ENCODE results near the gene CDK5. TPM values are rescaled to one million over a fixed set of nuclear protein-coding genes. Genes with fewer than 3 reads are reported as not detected.

Gene CDK5
- total and polyA plus RNA-seq, 2 of the 13 experiments (the other 11 are each of a cell fraction or from before 2014, with no cell fraction given) = 16.4 to 21.3 TPM

DNA sequence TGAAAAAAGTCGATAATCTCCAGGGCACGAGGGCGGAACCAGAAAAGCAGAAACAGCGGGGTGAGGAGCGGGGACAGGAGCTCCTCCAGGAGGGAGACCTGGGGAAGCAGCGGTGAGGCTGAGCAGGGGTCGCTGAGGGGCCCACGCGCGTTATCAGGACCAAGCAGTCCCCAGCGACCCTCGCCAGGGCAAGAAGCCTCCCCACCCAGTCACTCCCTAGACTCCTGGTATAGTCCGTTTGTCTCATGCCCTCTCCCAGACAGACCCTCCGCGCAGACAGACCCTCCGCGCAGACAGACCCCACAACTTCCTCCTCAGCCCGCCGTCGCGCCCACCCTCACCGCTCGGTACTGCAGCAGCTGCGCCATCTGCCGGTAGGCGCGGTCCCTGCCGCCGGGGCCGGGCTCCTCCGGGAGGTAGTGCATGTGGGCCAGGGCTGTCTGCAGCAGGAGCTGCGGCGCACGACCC, 39.7 kb downstream of the CDK5 start (continued):
- TF ChIP-seq ZNF75D (CRISPR knock-in tag; IDR thresholded peaks at IDR 0.05; ENCODE audit: borderline replicate concordance) (no peak), ATAD3A (CRISPR knock-in tag; IDR thresholded peaks at IDR 0.05) (no peak), DPF2 (CRISPR knock-in tag; IDR thresholded peaks at IDR 0.05; ENCODE audit: borderline replicate concordance, low read depth) (no peak), NR2F6 (IDR thresholded peaks at IDR 0.05) (no peak), NR2F6 (CRISPR knock-in tag; IDR thresholded peaks at IDR 0.05) (no peak), YEATS2 (CRISPR knock-in tag; IDR thresholded peaks at IDR 0.05; ENCODE audit: borderline replicate concordance) (no peak), KLF13 (CRISPR knock-in tag; IDR thresholded peaks at IDR 0.05) (no peak), ZNF773 (CRISPR knock-in tag; IDR thresholded peaks at IDR 0.05; ENCODE audit: borderline replicate concordance) (no peak), SIN3A (IDR thresholded peaks at IDR 0.05; ENCODE audit: borderline replicate concordance, low read depth, low read length) (no peak), TGIF2 (CRISPR knock-in tag; IDR thresholded peaks at IDR 0.05) (no peak), RARA (CRISPR knock-in tag; IDR thresholded peaks at IDR 0.05) (no peak), ZNF761 (CRISPR knock-in tag; conservative IDR thresholded peaks at IDR 0.05) (no peak), ZNF33B (CRISPR knock-in tag; IDR thresholded peaks at IDR 0.05) (no peak), ZNF329 (CRISPR knock-in tag; IDR thresholded peaks at IDR 0.05; ENCODE audit: low read depth) (no peak), DMAP1 (CRISPR knock-in tag; IDR thresholded peaks at IDR 0.05) (peak; percentile 26; the same call in 1 of the 2 replicates), MTF1 (CRISPR knock-in tag; IDR thresholded peaks at IDR 0.05) (no peak), ZNF317 (CRISPR knock-in tag; IDR thresholded peaks at IDR 0.05) (0 out of 2 replicates have a peak, but pooled peaks have one; percentile 34)
- TF ChIP-seq, protein P1, sequence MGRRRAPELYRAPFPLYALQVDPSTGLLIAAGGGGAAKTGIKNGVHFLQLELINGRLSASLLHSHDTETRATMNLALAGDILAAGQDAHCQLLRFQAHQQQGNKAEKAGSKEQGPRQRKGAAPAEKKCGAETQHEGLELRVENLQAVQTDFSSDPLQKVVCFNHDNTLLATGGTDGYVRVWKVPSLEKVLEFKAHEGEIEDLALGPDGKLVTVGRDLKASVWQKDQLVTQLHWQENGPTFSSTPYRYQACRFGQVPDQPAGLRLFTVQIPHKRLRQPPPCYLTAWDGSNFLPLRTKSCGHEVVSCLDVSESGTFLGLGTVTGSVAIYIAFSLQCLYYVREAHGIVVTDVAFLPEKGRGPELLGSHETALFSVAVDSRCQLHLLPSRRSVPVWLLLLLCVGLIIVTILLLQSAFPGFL (CRISPR knock-in tag; IDR thresholded peaks at IDR 0.05) = no peak
- TF ChIP-seq, protein P2, sequence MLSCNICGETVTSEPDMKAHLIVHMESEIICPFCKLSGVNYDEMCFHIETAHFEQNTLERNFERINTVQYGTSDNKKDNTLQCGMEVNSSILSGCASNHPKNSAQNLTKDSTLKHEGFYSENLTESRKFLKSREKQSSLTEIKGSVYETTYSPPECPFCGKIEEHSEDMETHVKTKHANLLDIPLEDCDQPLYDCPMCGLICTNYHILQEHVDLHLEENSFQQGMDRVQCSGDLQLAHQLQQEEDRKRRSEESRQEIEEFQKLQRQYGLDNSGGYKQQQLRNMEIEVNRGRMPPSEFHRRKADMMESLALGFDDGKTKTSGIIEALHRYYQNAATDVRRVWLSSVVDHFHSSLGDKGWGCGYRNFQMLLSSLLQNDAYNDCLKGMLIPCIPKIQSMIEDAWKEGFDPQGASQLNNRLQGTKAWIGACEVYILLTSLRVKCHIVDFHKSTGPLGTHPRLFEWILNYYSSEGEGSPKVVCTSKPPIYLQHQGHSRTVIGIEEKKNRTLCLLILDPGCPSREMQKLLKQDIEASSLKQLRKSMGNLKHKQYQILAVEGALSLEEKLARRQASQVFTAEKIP (CRISPR knock-in tag; IDR thresholded peaks at IDR 0.05; ENCODE audit: borderline replicate concordance) = no peak
- TF ChIP-seq, protein P3, sequence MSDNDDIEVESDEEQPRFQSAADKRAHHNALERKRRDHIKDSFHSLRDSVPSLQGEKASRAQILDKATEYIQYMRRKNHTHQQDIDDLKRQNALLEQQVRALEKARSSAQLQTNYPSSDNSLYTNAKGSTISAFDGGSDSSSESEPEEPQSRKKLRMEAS (IDR thresholded peaks at IDR 0.05) = peak; percentile 76; the same call in 1 of the 2 replicates
- TF ChIP-seq, protein P4, sequence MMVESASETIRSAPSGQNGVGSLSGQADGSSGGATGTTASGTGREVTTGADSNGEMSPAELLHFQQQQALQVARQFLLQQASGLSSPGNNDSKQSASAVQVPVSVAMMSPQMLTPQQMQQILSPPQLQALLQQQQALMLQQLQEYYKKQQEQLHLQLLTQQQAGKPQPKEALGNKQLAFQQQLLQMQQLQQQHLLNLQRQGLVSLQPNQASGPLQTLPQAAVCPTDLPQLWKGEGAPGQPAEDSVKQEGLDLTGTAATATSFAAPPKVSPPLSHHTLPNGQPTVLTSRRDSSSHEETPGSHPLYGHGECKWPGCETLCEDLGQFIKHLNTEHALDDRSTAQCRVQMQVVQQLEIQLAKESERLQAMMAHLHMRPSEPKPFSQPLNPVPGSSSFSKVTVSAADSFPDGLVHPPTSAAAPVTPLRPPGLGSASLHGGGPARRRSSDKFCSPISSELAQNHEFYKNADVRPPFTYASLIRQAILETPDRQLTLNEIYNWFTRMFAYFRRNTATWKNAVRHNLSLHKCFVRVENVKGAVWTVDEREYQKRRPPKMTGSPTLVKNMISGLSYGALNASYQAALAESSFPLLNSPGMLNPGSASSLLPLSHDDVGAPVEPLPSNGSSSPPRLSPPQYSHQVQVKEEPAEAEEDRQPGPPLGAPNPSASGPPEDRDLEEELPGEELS (CRISPR knock-in tag; IDR thresholded peaks at IDR 0.05) = no peak
- TF ChIP-seq, protein P5, sequence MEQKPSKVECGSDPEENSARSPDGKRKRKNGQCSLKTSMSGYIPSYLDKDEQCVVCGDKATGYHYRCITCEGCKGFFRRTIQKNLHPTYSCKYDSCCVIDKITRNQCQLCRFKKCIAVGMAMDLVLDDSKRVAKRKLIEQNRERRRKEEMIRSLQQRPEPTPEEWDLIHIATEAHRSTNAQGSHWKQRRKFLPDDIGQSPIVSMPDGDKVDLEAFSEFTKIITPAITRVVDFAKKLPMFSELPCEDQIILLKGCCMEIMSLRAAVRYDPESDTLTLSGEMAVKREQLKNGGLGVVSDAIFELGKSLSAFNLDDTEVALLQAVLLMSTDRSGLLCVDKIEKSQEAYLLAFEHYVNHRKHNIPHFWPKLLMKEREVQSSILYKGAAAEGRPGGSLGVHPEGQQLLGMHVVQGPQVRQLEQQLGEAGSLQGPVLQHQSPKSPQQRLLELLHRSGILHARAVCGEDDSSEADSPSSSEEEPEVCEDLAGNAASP (CRISPR knock-in tag; IDR thresholded peaks at IDR 0.05; ENCODE audit: borderline replicate concordance) = 0 out of 2 replicates have a peak, but pooled peaks have one; percentile 43
- TF ChIP-seq, protein P6, sequence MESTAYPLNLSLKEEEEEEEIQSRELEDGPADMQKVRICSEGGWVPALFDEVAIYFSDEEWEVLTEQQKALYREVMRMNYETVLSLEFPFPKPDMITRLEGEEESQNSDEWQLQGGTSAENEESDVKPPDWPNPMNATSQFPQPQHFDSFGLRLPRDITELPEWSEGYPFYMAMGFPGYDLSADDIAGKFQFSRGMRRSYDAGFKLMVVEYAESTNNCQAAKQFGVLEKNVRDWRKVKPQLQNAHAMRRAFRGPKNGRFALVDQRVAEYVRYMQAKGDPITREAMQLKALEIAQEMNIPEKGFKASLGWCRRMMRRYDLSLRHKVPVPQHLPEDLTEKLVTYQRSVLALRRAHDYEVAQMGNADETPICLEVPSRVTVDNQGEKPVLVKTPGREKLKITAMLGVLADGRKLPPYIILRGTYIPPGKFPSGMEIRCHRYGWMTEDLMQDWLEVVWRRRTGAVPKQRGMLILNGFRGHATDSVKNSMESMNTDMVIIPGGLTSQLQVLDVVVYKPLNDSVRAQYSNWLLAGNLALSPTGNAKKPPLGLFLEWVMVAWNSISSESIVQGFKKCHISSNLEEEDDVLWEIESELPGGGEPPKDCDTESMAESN (CRISPR knock-in tag; conservative IDR thresholded peaks at IDR 0.05) = 0 out of 2 replicates have a peak, but pooled peaks have one; percentile 48
- TF ChIP-seq, protein P7, sequence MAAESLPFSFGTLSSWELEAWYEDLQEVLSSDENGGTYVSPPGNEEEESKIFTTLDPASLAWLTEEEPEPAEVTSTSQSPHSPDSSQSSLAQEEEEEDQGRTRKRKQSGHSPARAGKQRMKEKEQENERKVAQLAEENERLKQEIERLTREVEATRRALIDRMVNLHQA (CRISPR knock-in tag; IDR thresholded peaks at IDR 0.05) = no peak

All from HepG2 (cell line).